HG03060 (cell line): ENCODE results near the gene UQCC2.

Source experiments
- ATAC-seq: cut with Tn5 transposase; IDR thresholded peaks from one replicate; pipeline ENCODE4 v1.9.1; 2021; ENCODE audit warnings: low read depth, moderate number of reproducible peaks; ENCODE audit not compliant: unreplicated experiment

The UQCC2 gene

GRCh38 chr6:33679761-33680160 lies 31.7 kb downstream of the UQCC2 start:
- no peak for ATAC-seq

DNA sequence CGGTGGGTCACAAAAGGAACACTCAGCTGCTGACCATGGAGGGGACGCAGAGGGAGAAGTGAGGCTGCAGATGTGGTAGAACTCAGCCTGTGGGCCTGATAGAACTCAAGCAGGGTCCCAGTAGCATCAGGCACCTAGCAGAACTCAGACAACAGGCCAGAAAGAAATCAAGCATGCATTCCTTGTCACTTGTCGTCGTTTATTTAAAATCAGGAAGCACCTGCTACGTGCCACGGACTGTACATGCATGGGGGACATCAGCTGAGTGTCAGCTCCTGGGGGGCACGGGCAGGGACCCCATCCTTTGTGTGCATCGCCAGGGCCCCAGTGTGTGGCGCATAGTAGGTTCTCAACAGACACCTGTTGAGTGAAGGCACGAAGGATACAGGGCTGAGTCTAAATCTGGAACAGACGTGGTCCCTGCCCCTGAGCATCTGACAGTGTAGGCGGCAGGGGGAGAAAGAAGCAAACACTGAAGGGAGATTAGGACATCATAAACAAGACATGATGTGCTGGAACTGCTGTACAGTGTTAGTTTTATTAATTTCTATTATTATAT lies 32.5 kb downstream of the UQCC2 start:
- no peak for ATAC-seq

- no peak for ATAC-seq
Observed at GRCh38 chr6:33678233-33678931, 33.1 kb downstream of the UQCC2 start.

GRCh38 chr6:33677689-33678088 lies 33.8 kb downstream of the UQCC2 start:
- no peak for ATAC-seq

DNA sequence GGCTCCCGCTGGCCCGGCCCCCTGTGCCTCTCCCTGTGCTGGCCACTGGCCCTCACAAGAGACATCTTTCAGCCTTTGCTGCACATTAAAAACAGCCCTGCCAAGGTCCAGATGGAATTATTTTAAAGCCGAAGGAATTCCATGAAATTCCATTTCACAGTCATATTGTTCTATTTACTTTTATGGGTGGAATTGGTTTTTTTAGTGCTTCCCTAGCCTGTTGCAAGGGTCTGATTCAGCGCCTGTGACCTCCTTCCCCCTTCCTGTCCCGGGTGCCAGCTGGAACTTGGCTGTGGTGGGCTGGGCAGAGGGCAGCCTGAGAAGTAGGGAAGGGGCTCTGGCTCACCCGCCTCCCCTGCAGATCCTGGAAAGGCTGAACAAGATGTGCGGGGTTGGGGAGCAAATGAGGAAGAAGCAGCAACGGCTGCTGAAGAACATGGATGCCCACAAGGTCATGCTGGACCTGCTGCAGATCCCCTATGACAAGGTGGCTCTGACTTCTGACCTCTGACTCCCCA lies 34.3 kb downstream of the UQCC2 start:
- no peak for ATAC-seq

- ATAC-seq = no peak
Observed at GRCh38 chr6:33676416-33677142, 34.9 kb downstream of the UQCC2 start.

DNA sequence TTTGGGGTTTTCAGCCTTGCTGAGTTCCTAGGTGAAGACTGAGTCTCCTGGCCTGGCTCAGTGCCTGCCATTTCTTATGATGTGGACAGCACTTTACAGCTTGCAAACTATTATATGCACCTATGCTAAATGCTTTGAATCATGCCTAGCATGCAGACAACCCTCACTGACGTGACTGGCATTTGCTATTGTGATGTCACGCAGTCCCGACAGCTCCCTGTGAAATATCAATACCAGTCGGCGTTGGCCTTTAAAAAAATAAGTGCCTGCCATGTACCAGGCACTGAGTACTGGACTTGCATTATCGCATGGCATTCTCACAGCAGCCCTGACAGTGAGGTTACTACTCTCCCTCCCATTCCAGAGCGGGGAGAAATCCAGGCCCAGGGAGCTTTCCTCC lies 35.5 kb downstream of the UQCC2 start:
- ATAC-seq = no peak

DNA sequence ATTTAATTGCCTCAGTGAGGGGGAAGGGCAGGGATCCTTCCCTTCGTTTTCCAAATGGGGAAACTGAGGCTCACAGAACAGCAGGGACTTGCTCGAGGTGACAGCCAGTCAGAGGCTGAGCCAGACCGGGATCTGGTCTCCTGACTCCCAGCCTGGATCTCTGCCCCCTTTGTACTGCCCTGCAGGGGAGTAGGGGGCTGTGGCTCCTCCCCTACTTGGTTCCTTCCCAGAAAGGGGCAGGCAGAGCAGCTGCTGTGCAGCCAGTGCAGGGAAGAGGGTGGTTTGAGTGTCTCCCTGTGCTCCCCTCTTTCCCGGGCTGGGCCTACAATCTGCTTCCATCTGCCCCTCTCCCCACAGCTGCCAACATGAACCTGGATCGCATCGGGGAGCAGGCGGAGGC lies 37.6 kb downstream of the UQCC2 start:
- no peak for ATAC-seq

GRCh38 chr6:33672808-33673207 lies 38.7 kb downstream of the UQCC2 start:
- ATAC-seq = peak; percentile 58

DNA sequence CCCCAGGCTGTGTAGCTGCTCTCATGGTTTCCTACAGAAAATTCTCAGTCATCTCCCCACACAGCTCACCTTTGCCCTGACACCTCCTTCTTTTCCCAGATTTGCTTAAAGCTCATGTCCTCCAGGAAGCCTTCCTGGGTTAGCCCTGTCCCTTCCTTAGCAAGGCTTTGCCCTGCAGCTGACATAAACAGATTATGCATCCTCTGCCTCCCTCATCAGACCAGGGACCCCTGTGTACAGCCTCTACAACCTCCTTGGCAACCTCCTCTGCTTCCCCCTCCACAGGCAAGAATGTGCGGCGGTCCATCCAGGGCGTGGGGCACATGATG lies 39.8 kb downstream of the UQCC2 start:
- no peak for ATAC-seq

DNA sequence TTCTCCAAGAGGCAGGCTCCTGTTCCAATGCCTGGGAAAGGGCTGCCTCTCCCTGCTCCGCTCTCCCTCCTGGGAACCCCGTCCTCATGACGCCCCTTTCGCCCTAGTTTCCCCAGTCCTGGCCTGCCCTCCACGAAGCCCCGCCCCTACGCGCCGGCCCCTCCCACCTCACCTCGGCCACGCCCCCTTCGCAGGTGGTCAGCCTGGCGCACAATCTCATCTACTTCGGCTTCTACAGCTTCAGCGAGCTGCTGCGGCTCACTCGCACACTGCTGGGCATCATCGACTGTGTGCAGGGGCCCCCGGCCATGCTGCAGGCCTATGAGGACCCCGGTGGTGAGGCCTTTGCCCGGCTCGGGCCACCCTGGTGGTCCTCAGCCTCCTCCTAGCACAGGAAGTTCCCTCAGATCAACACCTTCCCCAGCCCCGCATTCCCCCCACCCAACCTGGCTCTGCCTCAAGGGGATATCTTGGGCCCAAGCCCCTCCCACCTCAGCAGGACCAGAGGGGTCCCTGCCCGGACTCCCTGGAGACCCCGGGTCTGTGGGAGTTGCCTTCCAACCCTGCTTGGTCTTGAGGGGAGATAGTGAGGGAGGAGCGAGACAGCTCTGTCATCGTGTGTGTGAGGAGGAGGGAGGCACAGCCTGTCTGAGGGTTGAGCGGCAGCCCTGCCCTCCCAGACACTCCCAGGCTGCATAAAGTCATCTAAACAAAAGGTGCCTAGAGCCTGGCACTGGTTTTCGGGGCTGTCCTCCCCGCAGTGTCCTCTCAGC lies 40.3 kb downstream of the UQCC2 start:
- no peak for ATAC-seq

DNA sequence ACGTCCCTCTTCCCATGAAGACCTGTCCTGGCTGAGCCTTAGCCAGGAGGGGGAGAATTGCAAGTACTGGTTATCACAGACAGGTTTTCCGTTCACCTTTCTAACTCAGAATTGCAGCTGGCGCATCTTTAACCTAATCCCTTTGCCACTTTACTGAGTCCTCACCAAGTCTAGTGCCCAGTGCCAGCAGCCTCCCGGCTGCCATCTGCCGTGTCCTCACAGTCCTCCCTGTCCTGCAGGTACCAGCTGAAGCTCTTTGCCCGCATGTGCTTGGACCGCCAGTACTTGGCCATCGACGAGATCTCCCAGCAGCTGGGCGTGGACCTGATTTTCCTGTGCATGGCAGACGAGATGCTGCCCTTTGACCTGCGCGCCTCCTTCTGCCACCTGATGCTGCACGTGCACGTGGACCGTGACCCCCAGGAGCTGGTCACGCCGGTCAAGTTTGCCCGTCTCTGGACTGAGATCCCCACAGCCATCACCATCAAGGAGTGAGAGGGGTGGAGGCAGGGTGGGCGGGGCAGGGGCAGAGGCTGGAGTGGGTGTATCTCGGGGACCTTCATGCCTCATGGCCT lies 41.3 kb downstream of the UQCC2 start:
- no peak for ATAC-seq

- no peak for ATAC-seq
Observed at GRCh38 chr6:33668914-33669313, 42.6 kb downstream of the UQCC2 start.

GRCh38 chr6:33668328-33668727 lies 43.2 kb downstream of the UQCC2 start:
- ATAC-seq = no peak

DNA sequence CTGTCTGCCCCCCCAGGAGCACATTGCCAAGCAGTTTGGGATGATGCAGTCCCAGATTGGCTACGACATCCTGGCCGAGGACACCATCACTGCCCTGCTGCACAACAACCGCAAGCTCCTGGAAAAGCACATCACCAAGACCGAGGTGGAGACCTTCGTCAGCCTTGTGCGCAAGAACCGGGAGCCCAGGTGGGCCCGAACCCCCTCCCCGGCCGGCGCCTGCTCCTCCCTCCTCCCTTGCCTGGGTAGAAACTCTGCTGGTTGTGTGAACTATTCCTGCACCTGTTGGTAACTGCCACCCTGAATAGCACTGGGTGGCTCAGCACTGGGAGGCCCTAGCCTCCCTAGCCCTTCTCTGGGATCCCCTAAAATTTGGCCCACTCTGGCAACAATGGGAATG lies 43.7 kb downstream of the UQCC2 start:
- no peak for ATAC-seq

GRCh38 chr6:33667072-33667471 lies 44.4 kb downstream of the UQCC2 start:
- ATAC-seq = no peak

- ATAC-seq = no peak
Observed at GRCh38 chr6:33665957-33666356, 45.5 kb downstream of the UQCC2 start.

DNA sequence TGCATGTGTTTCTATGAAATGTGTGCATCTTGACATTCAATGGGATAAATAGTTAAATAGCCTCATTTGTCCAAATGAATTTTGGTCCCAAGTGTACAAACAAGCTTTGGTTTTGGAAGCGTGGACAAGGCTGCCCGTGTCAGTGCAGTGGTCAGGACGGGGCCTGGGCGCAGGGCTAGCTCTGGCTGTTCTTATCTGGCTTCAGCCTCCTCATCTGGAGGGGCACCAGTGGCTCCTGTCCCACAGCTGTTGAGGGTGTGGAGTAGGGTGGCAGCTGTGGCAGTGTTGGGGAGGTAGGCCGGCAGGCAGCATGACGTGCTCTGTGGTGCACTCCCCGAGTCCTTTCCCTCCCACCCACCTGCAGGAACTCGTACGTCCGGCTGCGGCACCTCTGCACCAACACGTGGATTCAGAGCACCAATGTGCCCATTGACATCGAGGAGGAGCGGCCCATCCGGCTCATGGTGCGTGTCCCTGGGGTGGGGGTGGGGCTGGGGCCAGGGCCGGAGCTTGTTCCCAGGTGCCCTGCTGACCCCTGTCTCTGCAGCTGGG lies 46.9 kb downstream of the UQCC2 start:
- no peak for ATAC-seq

DNA sequence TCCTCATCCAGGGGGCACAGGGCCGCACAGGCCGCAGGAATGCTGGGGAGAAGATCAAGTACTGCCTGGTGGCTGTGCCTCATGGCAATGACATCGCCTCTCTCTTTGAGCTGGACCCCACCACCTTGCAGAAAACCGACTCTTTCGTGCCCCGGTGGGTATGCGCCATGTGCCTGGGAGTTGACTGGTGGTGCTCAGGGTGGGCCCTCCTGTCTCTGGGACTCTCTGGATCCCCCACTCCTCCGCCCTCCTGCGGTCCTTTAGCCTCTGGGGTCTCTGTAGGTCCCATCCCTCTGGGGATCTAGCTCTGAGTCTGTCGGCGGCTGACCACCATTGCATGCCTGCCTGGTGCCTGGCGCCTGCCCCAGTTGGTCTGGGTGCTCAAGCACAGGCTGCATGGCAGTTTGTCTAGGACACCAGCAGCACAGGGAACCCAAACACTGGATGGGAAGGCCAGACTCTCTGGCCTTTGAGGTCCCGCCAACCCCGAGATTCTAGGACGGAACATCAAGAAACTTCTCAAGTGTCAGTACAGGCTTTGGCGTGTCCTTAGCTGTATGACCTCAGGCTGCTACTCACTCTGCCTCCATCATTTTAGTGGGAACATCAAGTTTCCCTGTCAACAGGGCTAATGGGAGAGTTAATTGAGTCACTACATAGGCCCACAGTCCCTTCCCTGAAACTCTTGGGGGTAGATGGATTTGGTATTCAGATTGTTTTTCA lies 47.6 kb downstream of the UQCC2 start:
- no peak for ATAC-seq

DNA sequence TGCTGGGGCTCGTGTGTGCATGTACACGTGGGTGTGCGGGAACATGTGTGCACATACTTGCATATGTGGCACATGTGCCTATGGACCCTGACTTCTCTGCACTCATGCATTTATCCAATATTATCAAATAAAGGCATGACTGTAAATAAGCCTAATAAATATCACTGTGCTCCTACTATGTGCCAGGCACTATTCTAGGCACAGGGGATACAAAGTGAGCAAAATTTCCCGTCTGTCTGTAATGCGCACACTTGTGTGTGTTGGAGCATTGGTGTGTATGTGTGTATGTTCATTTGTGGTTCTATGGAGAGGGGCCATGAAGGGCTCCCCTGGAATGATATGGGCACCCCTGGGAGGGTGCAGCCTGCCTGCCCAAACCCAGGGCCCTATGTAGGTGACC lies 48.5 kb downstream of the UQCC2 start:
- ATAC-seq = no peak
